Measurements from ENCODE around the gene PYURF. TPM values are rescaled to one million over a fixed set of nuclear protein-coding genes. Genes with fewer than 3 reads are reported as not detected.

PYURF gene
- total RNA-seq, 4 donors from 2014 or later: 50.4 to 77.1 (median 63.8) TPM

DNA sequence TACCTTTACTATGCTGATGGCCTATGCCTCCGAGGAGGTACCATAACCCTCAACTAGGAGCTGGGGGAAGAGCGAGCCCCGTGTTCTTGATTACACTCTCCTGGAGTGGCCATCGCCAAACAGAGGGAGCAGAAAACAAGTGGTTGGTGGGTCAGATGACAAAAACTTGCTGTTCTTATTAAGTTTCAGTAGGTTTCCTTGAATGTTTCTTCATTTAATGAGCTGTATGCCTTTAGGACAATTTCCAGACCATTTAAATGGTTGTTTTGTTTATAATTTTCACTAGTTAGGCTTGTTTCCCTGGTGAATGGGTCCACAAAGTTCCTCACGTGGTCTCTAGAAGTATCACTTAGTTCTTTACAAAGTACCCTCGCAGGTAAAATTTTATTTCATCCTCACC lies 4.7 kb downstream of the PYURF start:
- Histone ChIP-seq H3K4me3 (no peak overlapping the region), H3K9me3 (no peaks in the 10 kb centered on the region), H3K4me1 (peaks cover 0 to 24% (median 6%) of the 10 kb centered on the region in 4 donors), H3K36me3 (peaks cover 0 to 8% (median 2%) of the 10 kb centered on the region in 4 donors), H3K27me3 (no peaks in the 10 kb centered on the region), H3K27ac (no peak overlapping the region)
- TF ChIP-seq POLR2A (IDR thresholded peaks at IDR 0.05) (no peak), POLR2AphosphoS5 (IDR thresholded peaks at IDR 0.05) (no peak), EP300 (IDR thresholded peaks at IDR 0.05; ENCODE audit: low read depth) (no peak)
- TF ChIP-seq, protein P1, sequence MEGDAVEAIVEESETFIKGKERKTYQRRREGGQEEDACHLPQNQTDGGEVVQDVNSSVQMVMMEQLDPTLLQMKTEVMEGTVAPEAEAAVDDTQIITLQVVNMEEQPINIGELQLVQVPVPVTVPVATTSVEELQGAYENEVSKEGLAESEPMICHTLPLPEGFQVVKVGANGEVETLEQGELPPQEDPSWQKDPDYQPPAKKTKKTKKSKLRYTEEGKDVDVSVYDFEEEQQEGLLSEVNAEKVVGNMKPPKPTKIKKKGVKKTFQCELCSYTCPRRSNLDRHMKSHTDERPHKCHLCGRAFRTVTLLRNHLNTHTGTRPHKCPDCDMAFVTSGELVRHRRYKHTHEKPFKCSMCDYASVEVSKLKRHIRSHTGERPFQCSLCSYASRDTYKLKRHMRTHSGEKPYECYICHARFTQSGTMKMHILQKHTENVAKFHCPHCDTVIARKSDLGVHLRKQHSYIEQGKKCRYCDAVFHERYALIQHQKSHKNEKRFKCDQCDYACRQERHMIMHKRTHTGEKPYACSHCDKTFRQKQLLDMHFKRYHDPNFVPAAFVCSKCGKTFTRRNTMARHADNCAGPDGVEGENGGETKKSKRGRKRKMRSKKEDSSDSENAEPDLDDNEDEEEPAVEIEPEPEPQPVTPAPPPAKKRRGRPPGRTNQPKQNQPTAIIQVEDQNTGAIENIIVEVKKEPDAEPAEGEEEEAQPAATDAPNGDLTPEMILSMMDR (IDR thresholded peaks at IDR 0.05): no peak
- WGBS, 2 donors (ENCODE audit: low coverage in 1 of 2): 82 to 85% methylated on average over 6 of the region's 6 CpGs
- intact Hi-C loops (cut with DNase I; ENCODE audit: low total_unique reads) (loop anchor here (1.0 to 10.0 kb wide), 2 partner anchors 64 to 147 kb away; partner anchors contain the start of gene HERC5), in situ Hi-C loops (cut with MboI; ENCODE audit: low pct_ligation_motif_present in 1 of 4, low pct_unique_long_range_greater_than_20kb in 1 of 4, low sequenced_read_pairs in 3 of 4) (loop anchor here (5.0 to 25.0 kb wide), 5 partner anchors 144 to 484 kb away; partner anchors contain the start of gene HERC6 (in 3 of the 4))
- DNase-seq: no peak

GRCh38 chr4:88517825-88518224 lies 5.8 kb downstream of the PYURF start:
- 72 to 89% methylated on average over 3 of the region's 3 CpGs for WGBS, 2 donors (ENCODE audit: low coverage in 1 of 2)
- no peaks in the 10 kb centered on the region for H3K9me3 ChIP-seq
- H3K4me1 ChIP-seq: peaks cover 0 to 23% (median 6%) of the 10 kb centered on the region in 4 donors
- TF ChIP-seq POLR2AphosphoS5 (IDR thresholded peaks at IDR 0.05): no peak
- TF ChIP-seq EP300 (IDR thresholded peaks at IDR 0.05; ENCODE audit: low read depth): no peak
- TF ChIP-seq, protein P1 (IDR thresholded peaks at IDR 0.05): no peak
- TF ChIP-seq POLR2A (IDR thresholded peaks at IDR 0.05): no peak
- intact Hi-C loops (cut with DNase I; ENCODE audit: low total_unique reads): loop anchor here (10.0 kb wide), 1 partner anchor 63 kb away; the partner anchor contains the start of gene HERC5
- in situ Hi-C loops (cut with MboI; ENCODE audit: low pct_ligation_motif_present in 1 of 4, low pct_unique_long_range_greater_than_20kb in 1 of 4, low sequenced_read_pairs in 3 of 4): loop anchor here (5.0 to 25.0 kb wide), 5 partner anchors 143 to 483 kb away; partner anchors contain the start of gene HERC6 (in 3 of the 4)
- no peaks in the 10 kb centered on the region for H3K27me3 ChIP-seq
- DNase-seq: no peak
- no peak overlapping the region for H3K27ac ChIP-seq
- H3K4me3 ChIP-seq: no peak overlapping the region
- H3K36me3 ChIP-seq: peaks cover 0 to 8% (median 2%) of the 10 kb centered on the region in 4 donors

- H3K27me3 ChIP-seq: no peaks in the 10 kb centered on the region
- TF ChIP-seq, protein P1 (IDR thresholded peaks at IDR 0.05): no peak
- TF ChIP-seq POLR2A (IDR thresholded peaks at IDR 0.05) (no peak), EP300 (IDR thresholded peaks at IDR 0.05; ENCODE audit: low read depth) (no peak), POLR2AphosphoS5 (IDR thresholded peaks at IDR 0.05) (no peak)
- peaks cover 0 to 8% (median 2%) of the 10 kb centered on the region in 4 donors for H3K36me3 ChIP-seq
- H3K4me3 ChIP-seq: no peak overlapping the region
- no peak overlapping the region for H3K27ac ChIP-seq
- in situ Hi-C loops (cut with MboI; ENCODE audit: low pct_ligation_motif_present in 1 of 4, low pct_unique_long_range_greater_than_20kb in 1 of 4, low sequenced_read_pairs in 3 of 4) (loop anchor here (5.0 to 25.0 kb wide), 5 partner anchors 142 to 482 kb away; partner anchors contain the start of gene HERC6 (in 3 of the 4)), intact Hi-C loops (cut with DNase I; ENCODE audit: low total_unique reads) (loop anchor here (10.0 kb wide), 1 partner anchor 62 kb away; the partner anchor contains the start of gene HERC5)
- H3K4me1 ChIP-seq: peaks cover 0 to 13% (median 0%) of the 10 kb centered on the region in 4 donors
- DNase-seq: no peak
- H3K9me3 ChIP-seq: no peaks in the 10 kb centered on the region
- 93% methylated on average over 3 of the region's 3 CpGs; no CpG with 5 or more reads in 1 of the 2 donors for WGBS, 2 donors (ENCODE audit: low coverage in 1 of 2)
Measured at GRCh38 chr4:88516746-88517145, 6.8 kb downstream of the PYURF start.

DNA sequence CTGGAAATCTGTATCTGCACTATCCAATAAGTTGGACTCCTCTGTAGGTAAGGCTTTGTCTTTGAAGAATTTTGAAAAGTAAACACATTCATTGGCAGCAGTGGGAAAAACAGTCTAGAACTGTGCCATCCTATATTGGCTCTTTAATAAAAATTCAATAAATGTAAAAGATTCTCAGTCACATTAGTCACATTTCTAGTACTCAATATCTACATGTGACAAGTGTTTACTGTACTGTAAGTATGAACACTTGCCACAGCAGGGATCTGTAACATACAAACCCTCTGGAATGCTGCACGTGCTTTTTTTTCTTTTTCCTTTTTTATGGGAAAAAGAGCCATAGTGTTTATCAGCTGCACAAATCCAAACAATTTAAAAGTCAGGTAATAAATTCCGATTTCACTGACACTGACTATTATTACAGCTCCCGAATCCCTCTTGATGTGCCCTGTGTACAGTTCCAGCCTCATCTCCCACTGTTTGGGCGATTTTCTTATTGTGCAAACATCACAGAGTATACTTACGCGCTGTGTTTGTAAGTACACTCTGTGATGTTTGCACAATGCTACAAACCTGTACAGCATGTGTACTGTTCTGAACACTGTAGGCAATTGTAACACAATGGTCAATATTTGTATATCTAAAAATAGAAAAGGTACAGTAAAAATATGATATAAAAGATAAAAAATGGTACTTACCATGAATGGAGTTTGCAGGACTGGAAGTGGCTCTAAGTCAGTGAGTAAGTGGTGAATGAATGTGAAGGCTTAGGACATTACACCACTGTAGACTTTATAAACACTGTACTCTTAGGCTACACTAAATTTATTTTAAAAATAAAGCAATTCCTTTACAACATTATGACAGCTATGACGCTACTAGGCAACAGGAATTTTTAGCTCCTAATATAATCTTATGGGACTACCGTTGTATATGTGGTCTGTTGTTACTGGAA lies 8.7 kb downstream of the PYURF start:
- H3K27ac ChIP-seq: no peak overlapping the region
- H3K4me1 ChIP-seq: peaks cover 0 to 6% (median 0%) of the 10 kb centered on the region in 4 donors
- intact Hi-C loops (cut with DNase I; ENCODE audit: low total_unique reads) (loop anchor here (2.0 to 10.0 kb wide), 2 partner anchors 60 to 294 kb away; partner anchors contain the start of gene HERC5), in situ Hi-C loops (cut with MboI; ENCODE audit: low pct_ligation_motif_present in 1 of 4, low pct_unique_long_range_greater_than_20kb in 1 of 4, low sequenced_read_pairs in 3 of 4) (loop anchor here (5.0 to 25.0 kb wide), 7 partner anchors 140 to 480 kb away; partner anchors contain the start of gene HERC6 (in 3 of the 4))
- H3K9me3 ChIP-seq: no peaks in the 10 kb centered on the region
- 32 to 41% methylated on average over 3 to 8 of the region's 8 CpGs for WGBS, 2 donors (ENCODE audit: low coverage in 1 of 2)
- TF ChIP-seq POLR2AphosphoS5 (IDR thresholded peaks at IDR 0.05) (peak in 1 of 3 donors; percentile 21), EP300 (IDR thresholded peaks at IDR 0.05; ENCODE audit: low read depth) (no peak)
- no peaks in the 10 kb centered on the region for H3K36me3 ChIP-seq
- no peaks in the 10 kb centered on the region for H3K27me3 ChIP-seq
- H3K4me3 ChIP-seq: no peak overlapping the region
- no peak for DNase-seq

All from transverse colon (tissue), 4 donors.